Measurements from ENCODE around the gene HP1BP3.

- TF ChIP-seq CTCF (IDR thresholded peaks at IDR 0.05) (no peak), POLR2A (IDR thresholded peaks at IDR 0.05) (no peak)
Measured at GRCh38 chr1:20730690-20731056, 56.4 kb downstream of the HP1BP3 start.
